Gastrocnemius medialis (tissue), 4 donors: ENCODE data around the gene HSPG2. TPM values are rescaled to one million over a fixed set of nuclear protein-coding genes. Genes with fewer than 3 reads are reported as not detected.

ENCODE experiments used
- ATAC-seq, 2 donors: fragments of 150-250 bp; one replicate each; pipeline ENCODE4 v1.9.1; 2016
- DNase-seq, 2 donors: peaks; one replicate each; pipeline ENCODE4 v3.0.0-alpha.2; 2019
- H3K27ac ChIP-seq, 4 donors: fragments of 200-600 bp; sonication (generic); 1 replicate in 1 of 4; 2 replicates in 3 of 4; pipeline ENCODE4 v1.5.1; 2016 to 2018; ENCODE audit warnings: mild to moderate bottlenecking in 2 of 4, moderate library complexity in 1 of 4
- H3K27me3 ChIP-seq, 3 donors: fragments of 200-600 bp; sonication (generic) in 2 of 3; 1 replicate in 1 of 3; 2 replicates in 2 of 3; pipeline versions ENCODE4 v1.5.1 to v1.6.0; 2016 to 2019; ENCODE audit warnings: mild to moderate bottlenecking in 1 of 3, moderate library complexity in 1 of 3
- H3K36me3 ChIP-seq, 2 donors: fragments of 200-600 bp; sonication (generic) in 1 of 2; one replicate each; pipeline ENCODE4 v1.5.1; 2017 to 2018
- H3K4me1 ChIP-seq, 2 donors: fragments of 200-600 bp; sonication (generic) in 1 of 2; one replicate each; pipeline ENCODE4 v1.5.1; 2016 to 2017; ENCODE audit warnings: mild to moderate bottlenecking in 2 of 2
- H3K4me3 ChIP-seq, 4 donors: fragments of 200-600 bp; sonication (generic) in 3 of 4; 1 replicate in 1 of 4; 2 replicates in 3 of 4; pipeline ENCODE4 v1.5.1; 2016 to 2019; ENCODE audit warnings: mild to moderate bottlenecking in 2 of 4
- H3K9me3 ChIP-seq, 3 donors: fragments of 200-600 bp; sonication (generic) in 2 of 3; 1 replicate in 1 of 3; 2 replicates in 2 of 3; pipeline ENCODE4 v1.5.1; 2016 to 2019
- POLR2A ChIP-seq, 2 donors: fragments of 450-650 bp; IDR thresholded peaks; one replicate each; pipeline ENCODE4 v1.6.1; 2017; ENCODE audit warnings: antibody characterized with exemption in 2 of 2, mild to moderate bottlenecking in 2 of 2, moderate library complexity in 2 of 2
- in situ Hi-C, 4 donors: fragments of 200-750 bp; cut with MboI; loops; one replicate each; pipeline versions ENCODE4 v1.15.0 to v1.8.0; 2017; ENCODE audit warnings: low sequenced_read_pairs in 4 of 4
- intact Hi-C: fragments of 100-400 bp; cut with DNase I; formaldehyde crosslinking; loops from one replicate; pipeline ENCODE4 v1.15.1; 2023; ENCODE audit warnings: low total_unique reads
- total RNA-seq, 4 donors: library from RNA; depleted of rRNA; stranded (reverse); fragments of >200 nt; gene quantifications; one replicate each; pipeline versions ENCODE4 v1.1.0 to v1.2.3, GENCODE V29; 2016
- TF ChIP-seq, protein P1 (sequence below), 5 experiments: fragments of 450-650 bp in 3 of 5; fragments of 200-600 bp in 2 of 5; sonication (generic) in 2 of 5; IDR thresholded peaks in 4 of 5; conservative IDR thresholded peaks in 1 of 5; 1 replicate in 4 of 5; 2 replicates in 1 of 5; pipeline ENCODE4 v1.5.1; 2016 to 2019; ENCODE audit warnings: antibody characterized with exemption in 5 of 5, mild to moderate bottlenecking in 3 of 5, moderate library complexity in 3 of 5

The HSPG2 gene
- total RNA-seq, 4 donors from 2014 or later = 68.9 to 108 (median 83.5) TPM

DNA sequence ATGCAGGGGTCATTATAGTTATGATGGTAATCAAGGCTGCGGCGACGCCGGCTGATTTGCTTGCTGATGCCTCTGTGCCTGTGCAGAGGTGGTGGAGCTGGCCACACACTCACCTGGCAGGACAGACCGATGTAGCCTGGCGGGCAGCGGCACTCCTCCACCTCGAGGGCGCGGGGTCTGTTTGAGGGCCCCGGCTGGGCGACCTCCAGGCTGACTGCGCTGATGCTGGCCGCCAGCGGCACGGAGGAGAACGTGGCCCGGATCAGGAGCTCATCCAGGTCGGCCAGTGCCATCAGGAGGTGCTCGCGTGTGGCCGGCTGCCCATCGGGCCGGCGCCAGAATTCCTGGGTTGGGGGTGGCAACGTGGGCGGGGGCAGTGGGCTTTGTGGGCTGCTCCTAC lies 72.4 kb downstream of the HSPG2 start:
- H3K27ac ChIP-seq = no peak overlapping the region
- H3K4me1 ChIP-seq = peaks cover under 1 to 2% of the 10 kb centered on the region in 2 donors
- no peak for TF ChIP-seq POLR2A (IDR thresholded peaks at IDR 0.05)
- no peak for ATAC-seq
- intact Hi-C loops (no loop called here), in situ Hi-C loops (loop anchor here in 3 of 4 donors (10.0 to 25.0 kb wide), 2 partner anchors 98 to 100 kb away; no protein-coding TSS in a partner anchor)
- H3K36me3 ChIP-seq = peaks cover 0 to 52% of the 10 kb centered on the region in 2 donors
- no peaks in the 10 kb centered on the region for H3K27me3 ChIP-seq
- DNase-seq = no peak
- no peak overlapping the region for H3K4me3 ChIP-seq
- H3K9me3 ChIP-seq = no peaks in the 10 kb centered on the region

DNA sequence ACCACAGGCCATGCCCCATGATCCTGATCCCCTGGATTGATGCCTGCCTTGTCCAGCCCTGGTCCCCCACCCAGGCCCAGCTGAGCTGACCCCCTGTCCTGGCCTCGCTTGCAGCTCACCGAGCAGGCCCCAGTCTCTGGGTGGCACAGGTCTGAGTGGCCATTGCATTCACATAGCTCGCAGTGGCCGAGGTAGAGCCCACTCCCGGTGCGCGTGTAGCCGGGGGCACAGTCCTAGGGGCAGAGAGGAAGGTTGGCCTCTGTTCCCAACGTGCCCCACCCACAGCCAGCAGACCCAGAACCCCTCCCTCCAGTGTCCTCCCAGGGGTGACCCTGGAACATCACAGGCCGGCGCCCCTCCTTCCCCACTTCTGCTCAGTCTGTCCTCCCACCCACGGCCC lies 73.1 kb downstream of the HSPG2 start:
- Histone ChIP-seq H3K27me3 (no peaks in the 10 kb centered on the region), H3K9me3 (no peaks in the 10 kb centered on the region), H3K36me3 (peaks cover 0 to 58% of the 10 kb centered on the region in 2 donors), H3K4me3 (no peak overlapping the region), H3K4me1 (no peaks in the 10 kb centered on the region), H3K27ac (no peak overlapping the region)
- no peak for TF ChIP-seq POLR2A (IDR thresholded peaks at IDR 0.05)
- TF ChIP-seq, protein P1, sequence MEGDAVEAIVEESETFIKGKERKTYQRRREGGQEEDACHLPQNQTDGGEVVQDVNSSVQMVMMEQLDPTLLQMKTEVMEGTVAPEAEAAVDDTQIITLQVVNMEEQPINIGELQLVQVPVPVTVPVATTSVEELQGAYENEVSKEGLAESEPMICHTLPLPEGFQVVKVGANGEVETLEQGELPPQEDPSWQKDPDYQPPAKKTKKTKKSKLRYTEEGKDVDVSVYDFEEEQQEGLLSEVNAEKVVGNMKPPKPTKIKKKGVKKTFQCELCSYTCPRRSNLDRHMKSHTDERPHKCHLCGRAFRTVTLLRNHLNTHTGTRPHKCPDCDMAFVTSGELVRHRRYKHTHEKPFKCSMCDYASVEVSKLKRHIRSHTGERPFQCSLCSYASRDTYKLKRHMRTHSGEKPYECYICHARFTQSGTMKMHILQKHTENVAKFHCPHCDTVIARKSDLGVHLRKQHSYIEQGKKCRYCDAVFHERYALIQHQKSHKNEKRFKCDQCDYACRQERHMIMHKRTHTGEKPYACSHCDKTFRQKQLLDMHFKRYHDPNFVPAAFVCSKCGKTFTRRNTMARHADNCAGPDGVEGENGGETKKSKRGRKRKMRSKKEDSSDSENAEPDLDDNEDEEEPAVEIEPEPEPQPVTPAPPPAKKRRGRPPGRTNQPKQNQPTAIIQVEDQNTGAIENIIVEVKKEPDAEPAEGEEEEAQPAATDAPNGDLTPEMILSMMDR (IDR thresholded peaks at IDR 0.05 in 4 of 5, conservative IDR thresholded peaks at IDR 0.05 in 1 of 5) = no peak
- intact Hi-C loops = no loop called here
- DNase-seq (no peak), ATAC-seq (no peak)
- in situ Hi-C loops = loop anchor here in 3 of 4 donors (10.0 to 25.0 kb wide), 2 partner anchors 98 to 101 kb away; no protein-coding TSS in a partner anchor

DNA sequence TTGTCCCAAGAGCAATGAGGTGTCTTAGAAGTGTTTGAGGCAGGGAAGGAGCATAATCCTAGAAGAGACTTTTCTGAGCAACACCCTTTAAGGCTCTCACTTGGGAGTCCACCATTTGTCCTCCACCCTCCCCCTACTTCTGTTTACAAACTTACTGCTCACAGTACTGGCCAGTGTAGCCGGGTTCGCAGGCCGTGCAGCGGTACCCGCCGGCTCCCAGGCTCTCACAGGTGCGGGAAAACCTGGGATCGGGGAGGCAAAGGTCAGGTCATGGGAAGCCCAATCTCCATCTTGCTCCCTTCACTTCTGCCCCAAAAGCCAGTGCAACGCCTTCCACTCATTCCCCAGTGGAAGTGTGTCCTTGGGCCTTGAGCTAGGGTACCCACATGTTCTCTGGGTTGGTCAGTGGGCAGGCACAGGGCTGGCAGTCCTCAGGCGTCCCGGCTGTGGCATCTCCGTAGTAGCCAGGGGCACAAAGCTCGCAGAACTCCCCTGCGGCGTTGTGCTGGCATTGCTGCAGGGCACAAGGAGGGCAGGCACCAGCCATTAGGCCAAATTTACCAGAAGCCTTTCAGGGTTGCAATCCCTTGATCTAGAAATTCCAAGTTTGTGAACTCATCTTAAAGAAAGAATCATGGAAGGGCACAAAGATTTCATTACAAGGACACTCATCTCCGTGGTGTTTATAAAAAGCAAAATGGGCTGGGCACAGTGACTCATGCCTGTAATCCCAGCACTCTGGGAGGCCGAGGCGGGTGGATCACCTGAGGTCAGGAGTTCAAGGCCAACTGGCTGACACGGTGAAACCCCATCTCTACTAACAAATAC lies 75.3 kb downstream of the HSPG2 start:
- no peak overlapping the region for H3K4me3 ChIP-seq
- in situ Hi-C loops = loop anchor here in 3 of 4 donors (10.0 to 25.0 kb wide), 2 partner anchors 100 to 103 kb away; no protein-coding TSS in a partner anchor
- intact Hi-C loops = no loop called here
- H3K27me3 ChIP-seq = no peaks in the 10 kb centered on the region
- H3K4me1 ChIP-seq = no peaks in the 10 kb centered on the region
- no peaks in the 10 kb centered on the region for H3K9me3 ChIP-seq
- ATAC-seq (peak; percentile 72 to 73), DNase-seq (peak in 1 of 2 donors; percentile 40)
- peak overlapping the region in 3 of 4 donors; percentile 41 to 70 (median 45) for H3K27ac ChIP-seq
- TF ChIP-seq, protein P1 (IDR thresholded peaks at IDR 0.05 in 4 of 5, conservative IDR thresholded peaks at IDR 0.05 in 1 of 5) = no peak
- TF ChIP-seq POLR2A (IDR thresholded peaks at IDR 0.05) = no peak
- H3K36me3 ChIP-seq = peaks cover 0 to 73% of the 10 kb centered on the region in 2 donors

DNA sequence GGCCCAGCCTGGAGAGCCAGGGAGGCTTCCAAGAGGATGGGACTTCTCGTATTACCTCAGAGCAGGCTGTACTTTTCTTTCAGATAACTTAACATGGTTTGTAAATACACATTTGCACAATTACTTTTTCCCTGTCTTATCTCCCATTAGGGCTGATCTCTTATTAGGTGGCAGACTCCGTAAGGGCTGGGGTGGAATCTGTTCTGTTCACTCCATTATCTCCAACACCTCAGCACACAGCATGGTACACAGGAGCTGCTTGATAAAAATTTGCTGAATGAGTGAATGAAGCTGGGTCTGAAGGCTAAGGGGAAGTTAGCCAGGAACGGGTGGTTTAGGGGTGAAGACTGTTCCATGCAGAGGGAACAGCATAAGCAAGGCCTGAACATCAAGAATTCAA lies 76.1 kb downstream of the HSPG2 start:
- ATAC-seq (no peak), DNase-seq (no peak)
- in situ Hi-C loops = loop anchor here in 3 of 4 donors (10.0 to 25.0 kb wide), 2 partner anchors 101 to 104 kb away; no protein-coding TSS in a partner anchor
- H3K36me3 ChIP-seq = peaks cover 0 to 77% of the 10 kb centered on the region in 2 donors
- H3K4me3 ChIP-seq = no peak overlapping the region
- no peaks in the 10 kb centered on the region for H3K4me1 ChIP-seq
- H3K9me3 ChIP-seq = no peaks in the 10 kb centered on the region
- intact Hi-C loops = no loop called here
- TF ChIP-seq, protein P1 (IDR thresholded peaks at IDR 0.05 in 4 of 5, conservative IDR thresholded peaks at IDR 0.05 in 1 of 5) = no peak
- no peak for TF ChIP-seq POLR2A (IDR thresholded peaks at IDR 0.05)
- H3K27ac ChIP-seq = peak overlapping the region in 1 of 4 donors; percentile 70
- H3K27me3 ChIP-seq = no peaks in the 10 kb centered on the region

DNA sequence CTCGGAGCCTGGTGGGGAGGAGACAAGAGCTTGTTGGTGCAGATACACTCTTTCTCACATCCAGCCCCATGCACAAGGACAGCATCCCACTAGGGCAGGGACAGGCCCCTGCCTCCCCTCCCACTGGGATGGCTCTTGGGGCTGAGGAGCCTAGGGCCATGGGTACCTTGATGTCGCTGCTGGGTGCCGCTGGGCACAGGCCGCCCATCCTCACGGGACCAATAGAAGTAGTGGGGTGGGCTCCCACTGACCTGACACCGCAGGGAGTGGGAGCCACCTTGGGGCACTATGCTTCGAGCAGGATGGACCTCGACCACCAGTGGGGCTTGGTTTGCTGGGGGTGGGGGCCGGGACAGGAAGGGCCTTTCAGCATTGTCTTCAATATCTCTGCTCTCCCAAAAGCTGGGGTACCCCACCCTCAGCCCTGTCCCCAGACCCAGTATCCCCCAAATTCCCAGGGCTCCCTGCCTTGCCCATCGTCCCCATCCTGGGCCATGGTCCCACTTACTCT lies 77.4 kb downstream of the HSPG2 start:
- peaks cover 0 to 77% of the 10 kb centered on the region in 2 donors for H3K36me3 ChIP-seq
- H3K9me3 ChIP-seq = no peaks in the 10 kb centered on the region
- no peak for TF ChIP-seq POLR2A (IDR thresholded peaks at IDR 0.05)
- TF ChIP-seq, protein P1 (IDR thresholded peaks at IDR 0.05 in 4 of 5, conservative IDR thresholded peaks at IDR 0.05 in 1 of 5) = no peak
- no peak for ATAC-seq
- H3K27ac ChIP-seq = no peak overlapping the region
- DNase-seq = no peak
- no peaks in the 10 kb centered on the region for H3K27me3 ChIP-seq
- intact Hi-C loops = no loop called here
- no peaks in the 10 kb centered on the region for H3K4me1 ChIP-seq
- no peak overlapping the region for H3K4me3 ChIP-seq
- in situ Hi-C loops = loop anchor here in 3 of 4 donors (10.0 to 25.0 kb wide), 2 partner anchors 103 to 105 kb away; no protein-coding TSS in a partner anchor
